GM12891 (cell line): ENCODE data around the gene STAT1.

Experiments used
- DNase-seq: peaks from one replicate; pipeline ENCODE4 v3.0.0; 2011; ENCODE audit warnings: low spot score; ENCODE audit not compliant: insufficient read length
- FAIRE-seq: peaks from 2 replicates; lab custom pipeline; 2011; peaks lifted over from hg19 to GRCh38; lab: Jason Lieb, UNC
- PAX5 ChIP-seq: IDR thresholded peaks from 2 replicates; pipeline ENCODE4 v1.6.1; 2011; ENCODE audit warnings: low read length, moderate library complexity, mild to moderate bottlenecking; ENCODE audit not compliant: insufficient read depth, severe bottlenecking
- POLR2A ChIP-seq: IDR thresholded peaks from 2 replicates; pipeline ENCODE4 v1.6.1; 2011; ENCODE audit warnings: low read depth, low read length, control low read depth
- POLR2AphosphoS5 ChIP-seq: IDR thresholded peaks from 2 replicates; pipeline ENCODE4 v1.6.1; 2011; ENCODE audit warnings: low read depth, low read length, control low read depth
- POU2F2 ChIP-seq: IDR thresholded peaks from 2 replicates; pipeline ENCODE4 v1.6.1; 2011; ENCODE audit warnings: low read depth, mild to moderate bottlenecking, control low read depth, low read length, moderate library complexity
- SPI1 ChIP-seq: IDR thresholded peaks from 2 replicates; pipeline ENCODE4 v1.6.1; 2011; ENCODE audit warnings: low read depth, low read length, control low read depth
- TAF1 ChIP-seq: IDR thresholded peaks from 2 replicates; pipeline ENCODE4 v1.6.1; 2011; ENCODE audit warnings: low read depth, low read length, control low read depth

Gene STAT1

GRCh38 chr2:191012346-191012745, 1.6 kb downstream of the STAT1 start:
- FAIRE-seq, result no peak
- TF ChIP-seq TAF1 (no peak; the same call in 1 of the 2 replicates), POLR2AphosphoS5 (peak; percentile 73; the same call in 1 of the 2 replicates), POLR2A (peak; percentile 65)
- no peak for DNase-seq

DNA sequence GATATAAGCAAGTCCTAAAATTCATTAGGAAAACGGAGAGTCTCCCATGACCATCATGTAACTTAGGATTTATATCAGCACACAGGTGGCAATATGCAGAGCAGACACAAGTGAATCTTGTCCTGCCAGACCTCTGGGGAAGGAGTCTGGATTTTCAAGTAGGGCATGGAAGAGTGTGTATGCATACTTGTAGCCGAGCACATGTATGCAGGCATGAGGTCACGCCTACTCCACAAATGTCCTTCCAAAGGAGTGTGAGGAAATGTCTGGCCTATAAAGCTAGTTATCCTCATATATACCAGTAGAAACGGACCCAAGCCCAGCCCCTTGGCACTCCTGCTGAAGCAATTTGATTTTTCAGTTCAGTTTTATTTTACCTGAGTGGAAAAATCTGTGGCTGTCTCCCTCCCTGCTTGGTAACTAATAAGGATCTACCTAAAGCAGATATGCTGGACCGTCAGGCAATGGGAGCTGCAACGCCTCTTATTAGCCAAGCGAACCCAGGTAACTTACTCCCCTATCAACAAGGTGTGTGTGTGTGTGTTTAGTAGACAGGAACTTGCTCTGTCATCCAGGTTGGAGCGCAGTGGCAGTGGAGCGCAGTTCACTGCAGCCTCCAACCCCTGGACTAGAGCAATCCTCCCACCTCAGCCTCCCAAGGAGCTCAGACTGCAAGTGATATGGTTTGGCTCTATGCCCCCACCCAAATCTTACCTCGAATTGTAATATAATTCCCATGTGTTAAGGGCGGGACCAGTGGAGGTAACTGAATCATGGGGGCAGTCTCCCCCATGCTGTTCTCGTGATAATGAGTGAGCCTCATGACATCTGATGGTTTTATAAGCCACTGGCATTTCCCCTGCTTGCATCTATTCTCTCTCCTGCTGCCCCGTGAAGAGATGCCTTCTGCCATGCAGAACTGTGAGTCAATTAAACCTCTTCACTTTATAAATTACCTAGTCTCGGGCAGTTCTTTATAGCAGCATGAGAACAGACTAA, 2.8 kb downstream of the STAT1 start:
- no peak for DNase-seq
- TF ChIP-seq POLR2AphosphoS5 (peak; percentile 93), POU2F2 (peak; percentile 42; the same call in 1 of the 2 replicates), TAF1 (no peak), POLR2A (peak; percentile 88), SPI1 (no peak), PAX5 (no peak)
- peak; percentile 31 for FAIRE-seq

GRCh38 chr2:191009541-191010374, 4.2 kb downstream of the STAT1 start:
- TF ChIP-seq TAF1 (no peak), POLR2A (peak; percentile 53; the same call in 1 of the 2 replicates)
- no peak for DNase-seq
- FAIRE-seq, result no peak

DNA sequence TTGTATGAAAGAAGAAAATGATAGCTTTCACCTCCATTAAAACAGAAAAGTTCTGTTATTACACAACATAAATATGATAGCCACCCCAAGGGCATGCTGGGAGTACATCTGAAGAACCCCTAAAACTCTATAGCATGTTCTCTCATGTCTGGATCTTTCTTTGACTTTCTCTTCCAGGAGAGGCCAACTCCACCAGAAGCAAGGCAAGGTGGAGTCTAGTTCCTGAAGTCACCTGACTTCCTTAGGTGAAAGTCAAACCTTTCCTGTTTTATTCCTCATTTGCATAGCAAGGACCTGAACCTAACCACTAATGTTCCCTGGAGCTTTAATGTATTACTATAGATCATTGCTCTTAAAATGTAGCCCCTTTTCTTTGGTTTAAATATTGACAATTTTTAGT, 5.7 kb downstream of the STAT1 start:
- FAIRE-seq (no peak), DNase-seq (no peak)
- no peak; the same call in 1 of the 2 replicates for TF ChIP-seq POLR2AphosphoS5
- peak; percentile 52 for TF ChIP-seq POLR2A

GRCh38 chr2:191006997-191007783, 6.8 kb downstream of the STAT1 start:
- no peak for DNase-seq
- TF ChIP-seq POLR2A, result peak; percentile 69
- TF ChIP-seq PAX5, result no peak
- TF ChIP-seq SPI1, result no peak
- no peak for FAIRE-seq

GRCh38 chr2:191006297-191006696, 7.7 kb downstream of the STAT1 start:
- FAIRE-seq (no peak), DNase-seq (no peak)

DNA sequence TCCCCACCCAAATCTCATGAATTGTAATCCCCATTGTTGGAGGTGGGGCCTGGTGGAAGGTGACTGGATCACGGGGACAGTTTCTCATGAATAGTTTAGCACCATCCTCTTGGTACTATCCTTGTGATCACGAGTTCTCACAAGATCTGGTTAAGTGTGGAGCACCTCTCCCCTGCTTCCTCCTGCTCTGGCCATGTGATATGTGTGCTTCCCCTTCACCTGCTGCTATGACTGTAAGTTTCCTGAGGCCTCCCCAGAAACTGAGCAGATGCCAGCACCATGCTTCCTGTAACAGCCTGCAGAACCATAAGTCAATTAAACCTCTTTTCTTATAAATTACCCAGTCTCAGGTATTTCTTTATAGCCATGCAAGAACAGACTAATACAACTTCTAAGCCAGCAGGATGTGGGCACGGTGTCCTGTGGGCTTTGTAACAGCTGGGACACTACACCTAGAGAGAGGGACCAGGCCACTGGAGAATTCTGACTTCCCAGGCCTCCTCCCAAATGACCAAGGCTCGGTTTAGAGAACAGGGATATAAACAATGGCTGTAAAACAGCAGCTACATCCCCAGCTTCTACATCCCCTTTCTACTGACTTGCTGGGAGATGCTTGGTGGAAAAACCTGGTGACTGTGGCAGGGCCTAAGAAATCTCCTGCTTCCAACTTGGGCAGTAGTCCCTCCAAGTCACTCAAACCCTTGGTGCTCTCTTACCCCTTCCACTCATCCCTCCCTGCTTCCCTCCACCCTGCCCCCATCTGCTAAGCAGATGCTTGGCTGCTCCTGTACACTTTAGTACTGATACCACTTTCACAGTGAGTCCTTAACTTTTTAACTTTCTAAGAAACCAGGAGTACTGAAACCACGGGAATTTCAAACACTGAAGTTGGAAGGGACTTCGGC, 10.3 kb downstream of the STAT1 start:
- no peak for FAIRE-seq
- no peak for DNase-seq
- TF ChIP-seq POLR2A (peak; percentile 63), SPI1 (no peak), POLR2AphosphoS5 (peak; percentile 40; the same call in 1 of the 2 replicates), POU2F2 (no peak), TAF1 (no peak)

More at GRCh38 chr2:191006297-191006696, 7.7 kb downstream of the STAT1 start:
- peak; percentile 18 for TF ChIP-seq POLR2A
- no peak for TF ChIP-seq PAX5

DNA sequence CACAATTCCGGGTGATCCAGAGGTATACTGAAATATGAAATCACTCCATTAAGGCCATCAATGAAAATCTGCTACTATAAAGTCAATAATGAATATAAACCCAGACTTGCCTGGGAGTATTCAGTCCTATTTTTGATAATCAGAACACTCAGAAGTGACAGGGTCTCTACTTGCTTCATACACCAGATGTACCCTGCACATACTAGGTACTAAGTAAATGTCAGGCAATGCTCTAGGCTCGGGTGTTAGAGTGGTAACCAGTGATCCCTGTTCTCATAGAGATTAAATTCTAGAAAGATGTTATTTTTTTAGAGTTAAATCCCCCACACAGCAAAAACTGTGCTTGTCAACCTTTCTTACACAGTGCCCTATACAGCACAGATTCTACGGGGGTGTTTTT, 12.3 kb downstream of the STAT1 start:
- FAIRE-seq (no peak), DNase-seq (no peak)
- no peak for TF ChIP-seq TAF1
- TF ChIP-seq SPI1, result no peak
- TF ChIP-seq PAX5, result no peak
- TF ChIP-seq POLR2A, result peak; percentile 80
- peak; percentile 70; the same call in 1 of the 2 replicates for TF ChIP-seq POLR2AphosphoS5

DNA sequence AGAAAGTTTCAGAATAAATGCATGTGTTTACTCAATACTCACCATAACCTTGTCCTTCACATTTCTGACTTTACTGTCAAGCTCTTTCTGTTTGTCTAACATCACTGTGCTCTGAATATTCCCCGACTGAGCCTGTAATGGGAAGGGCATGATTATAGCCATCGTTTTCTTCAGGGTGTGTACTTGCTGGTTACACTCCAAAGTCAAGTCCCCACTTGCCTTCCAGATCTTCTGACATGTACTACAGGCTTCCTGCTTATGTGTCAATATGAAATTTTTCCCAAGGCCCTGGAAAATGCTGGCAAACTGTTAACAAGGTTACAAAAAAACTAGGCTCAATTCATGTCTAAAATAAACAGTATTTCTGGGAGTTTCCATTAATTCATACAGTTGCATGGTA, 12.9 kb downstream of the STAT1 start:
- TF ChIP-seq TAF1 (no peak), POLR2AphosphoS5 (no peak), POLR2A (no peak), POU2F2 (no peak), PAX5 (no peak), SPI1 (no peak)
- DNase-seq (no peak), FAIRE-seq (no peak)
